NCI-H524 (cell line): ENCODE measurements around the gene FBXO8.

ENCODE experiments used
- DNase-seq, 2 experiments: peaks; one replicate each; lab custom pipeline; 2025; lab: John Stamatoyannopoulos, UW

Gene FBXO8

GRCh38 chr4:174248407-174248806 is 35.1 kb downstream of the FBXO8 start:
- peak in 1 of 2 experiments; percentile 11 for DNase-seq

DNA sequence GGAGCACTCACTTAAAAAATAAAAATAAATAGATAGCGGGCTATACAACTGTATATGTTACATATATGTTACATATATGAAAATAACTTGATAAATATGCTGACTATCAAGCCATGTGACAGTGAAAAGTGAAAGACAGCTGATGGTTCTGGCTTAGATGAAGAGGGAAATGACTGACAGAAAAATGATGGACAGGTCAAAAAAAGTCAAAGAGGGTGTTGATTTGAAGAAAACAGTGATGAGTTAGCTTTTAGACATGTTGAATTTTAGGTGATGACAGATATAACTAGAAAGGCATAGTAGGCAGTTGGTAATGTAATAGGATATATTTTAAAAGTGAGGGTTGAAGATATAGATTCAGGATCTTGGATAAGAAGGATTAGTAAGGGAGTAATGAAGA is 37.8 kb downstream of the FBXO8 start:
- DNase-seq: no peak

DNA sequence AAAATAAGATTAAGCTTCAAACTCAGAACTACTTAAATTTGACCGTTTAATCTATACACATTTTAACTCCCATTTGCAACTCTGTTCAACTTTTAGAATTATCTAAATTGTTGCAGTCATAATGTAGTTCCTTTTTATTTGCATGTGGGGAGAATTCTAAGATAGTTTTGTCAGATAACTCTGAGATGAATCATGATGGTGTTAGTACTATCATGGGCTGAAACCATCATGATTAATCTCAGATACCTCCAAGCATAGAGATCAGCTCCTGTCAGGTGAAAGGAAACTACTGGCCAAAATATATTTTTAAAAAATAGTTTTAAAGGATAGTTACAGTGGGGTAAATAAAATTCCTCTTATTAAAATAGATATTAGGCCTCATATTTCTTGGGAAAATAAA is 39.0 kb downstream of the FBXO8 start:
- no peak for DNase-seq

- no peak for DNase-seq
Observed at GRCh38 chr4:174241162-174241561, 42.3 kb downstream of the FBXO8 start.

DNA sequence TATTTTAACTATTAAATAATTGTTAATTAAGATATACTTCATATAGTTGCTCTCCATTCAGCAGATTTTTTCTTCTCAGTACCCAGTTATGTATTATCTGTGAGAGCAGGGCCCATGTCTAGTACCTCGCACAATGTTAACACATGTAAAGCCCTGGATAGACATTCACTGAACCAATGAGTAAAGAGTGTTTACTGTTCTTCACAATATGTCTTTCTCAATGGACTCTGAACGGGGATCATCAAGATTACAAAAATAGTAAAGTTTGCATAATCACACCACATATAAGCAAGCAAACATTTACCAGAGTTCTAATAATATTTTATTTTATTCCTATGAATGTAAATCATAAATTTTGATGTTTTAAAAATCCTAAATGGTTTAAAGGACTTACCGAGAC is 47.1 kb downstream of the FBXO8 start:
- DNase-seq: no peak

DNA sequence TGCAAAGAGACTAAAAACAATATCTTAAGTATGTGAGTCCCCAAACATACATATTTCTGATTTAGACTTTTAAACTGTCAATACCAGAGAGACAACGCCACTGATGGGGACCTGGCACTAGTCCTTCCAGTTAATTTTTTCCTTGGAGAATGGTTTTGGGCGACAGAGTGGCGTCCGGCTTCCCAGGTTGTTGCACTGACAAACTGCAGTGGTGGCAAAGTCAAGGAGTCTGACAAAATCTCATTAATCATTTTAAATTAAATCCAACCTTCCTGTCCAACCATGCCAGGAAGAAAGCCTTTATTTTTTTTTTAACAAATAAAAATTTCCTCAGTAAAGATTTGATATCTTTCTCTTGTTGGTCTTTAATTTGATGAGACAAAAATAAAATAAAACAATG is 52.8 kb downstream of the FBXO8 start:
- DNase-seq: no peak

- no peak for DNase-seq
Observed at GRCh38 chr4:174230148-174230547, 53.3 kb downstream of the FBXO8 start.

DNA sequence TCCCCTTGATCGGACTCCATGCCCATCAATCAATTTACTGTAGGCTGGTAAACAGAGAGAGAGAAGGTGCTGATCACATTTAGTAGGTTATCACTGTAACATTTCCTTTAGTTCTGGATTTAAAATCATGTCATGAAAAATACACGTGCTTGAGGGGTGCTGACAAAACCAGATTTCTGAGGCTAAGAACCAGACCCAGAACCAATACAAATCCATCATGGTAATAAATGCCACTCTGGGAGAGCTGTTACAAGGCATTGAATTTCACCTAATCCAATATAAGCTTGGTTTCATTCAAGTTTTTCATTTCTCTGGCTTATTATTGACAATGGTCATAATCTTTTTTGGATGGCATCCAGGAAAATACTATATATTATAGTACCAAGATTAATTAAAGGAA is 54.5 kb downstream of the FBXO8 start:
- DNase-seq: peak; percentile 5 to 41

GRCh38 chr4:174225349-174226049 is 58.0 kb downstream of the FBXO8 start:
- DNase-seq: no peak

DNA sequence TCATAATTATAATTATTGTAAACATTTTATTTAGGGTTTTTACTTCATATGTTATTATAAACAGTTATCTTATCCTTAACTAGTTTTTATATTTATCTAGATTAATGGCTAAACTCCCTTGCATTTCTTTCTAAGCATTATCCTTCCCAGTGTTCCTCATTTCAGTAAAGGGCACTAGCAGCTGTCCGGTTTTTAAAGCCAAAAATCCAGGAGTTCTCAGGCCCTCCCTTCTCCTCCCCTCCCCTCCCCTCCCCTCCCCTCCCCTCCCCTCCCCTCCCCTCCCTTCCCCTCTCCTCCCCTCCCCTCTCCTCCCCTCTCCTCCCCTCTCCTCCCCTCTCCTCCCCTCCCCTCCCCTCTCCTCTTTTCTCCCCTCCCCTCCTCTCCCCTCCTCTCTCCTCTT is 58.9 kb downstream of the FBXO8 start:
- DNase-seq: no peak

- peak in 1 of 2 experiments; percentile 12 for DNase-seq
Observed at GRCh38 chr4:174222266-174222872, 61.1 kb downstream of the FBXO8 start.

DNA sequence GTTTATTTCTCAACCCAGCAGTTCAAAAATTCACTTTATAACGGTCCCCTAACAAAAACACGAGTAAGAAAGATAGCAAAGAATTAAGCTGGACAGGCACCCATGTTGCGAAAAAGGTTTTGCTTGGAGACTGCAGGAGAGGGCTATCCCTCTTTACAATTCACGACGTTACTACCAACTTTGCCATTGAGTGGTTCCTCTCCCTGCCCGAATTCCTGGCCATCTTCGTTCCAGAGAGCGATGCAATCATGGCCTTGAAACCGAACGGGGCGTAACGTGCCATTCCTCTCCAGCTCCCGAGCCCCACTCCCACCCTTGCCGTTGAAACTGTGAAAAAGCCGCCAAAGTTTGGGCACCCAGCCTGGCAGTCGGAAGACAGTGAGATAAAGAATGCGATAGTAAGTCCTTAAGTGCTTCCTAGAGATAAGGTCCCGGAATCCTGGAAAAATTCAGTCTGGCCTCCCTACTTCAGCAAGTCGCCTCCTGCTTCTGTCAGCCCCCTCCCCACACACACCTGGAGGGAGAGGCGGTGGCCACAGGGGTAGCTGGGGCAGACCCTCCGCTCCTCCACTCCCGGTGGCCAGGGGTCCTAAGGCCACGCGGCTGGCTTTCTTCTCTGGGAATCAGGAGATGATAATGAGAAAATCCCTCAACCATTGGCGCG is 65.2 kb downstream of the FBXO8 start:
- DNase-seq: no peak

DNA sequence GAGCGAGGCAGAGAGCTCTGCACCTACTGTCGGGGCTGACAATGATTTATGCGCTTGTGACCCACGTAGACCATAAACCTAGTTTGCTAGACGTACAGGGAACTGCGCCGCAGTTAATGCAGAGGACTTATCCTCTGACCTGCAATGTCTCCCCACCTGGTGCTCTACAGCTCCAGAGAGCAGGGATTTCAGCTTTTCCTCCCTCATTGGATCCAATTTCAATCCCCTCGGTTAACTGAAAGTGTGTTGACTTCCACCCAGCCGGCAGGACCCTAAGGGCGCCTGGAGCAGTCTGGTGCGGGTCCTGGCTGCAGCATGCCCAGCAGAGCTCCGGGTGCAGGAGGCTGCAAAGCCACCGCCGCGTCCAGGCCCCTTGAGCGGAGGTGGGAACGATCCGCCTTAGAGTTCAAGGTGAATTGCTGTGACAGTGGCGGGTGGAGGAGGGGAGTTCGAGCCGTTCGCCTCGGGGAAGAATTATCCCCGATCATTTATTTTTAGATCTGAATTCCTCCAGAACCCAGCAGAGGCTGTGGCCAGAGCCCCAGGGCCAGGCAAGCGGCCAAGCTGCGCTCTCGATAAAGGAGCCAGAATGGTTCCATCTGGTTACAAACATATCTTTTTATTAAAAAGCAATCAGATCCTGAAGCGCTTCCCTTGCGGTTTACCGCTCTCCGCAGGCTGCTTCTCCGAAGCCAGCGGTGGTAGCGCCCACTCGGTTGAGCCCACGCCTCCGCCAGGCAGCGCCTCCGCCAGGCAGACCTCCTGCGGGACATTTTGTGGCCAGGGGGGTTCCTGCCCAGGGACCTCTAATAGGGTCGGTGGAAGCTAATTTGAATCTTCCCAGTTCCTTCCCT is 66.0 kb downstream of the FBXO8 start:
- no peak for DNase-seq

DNA sequence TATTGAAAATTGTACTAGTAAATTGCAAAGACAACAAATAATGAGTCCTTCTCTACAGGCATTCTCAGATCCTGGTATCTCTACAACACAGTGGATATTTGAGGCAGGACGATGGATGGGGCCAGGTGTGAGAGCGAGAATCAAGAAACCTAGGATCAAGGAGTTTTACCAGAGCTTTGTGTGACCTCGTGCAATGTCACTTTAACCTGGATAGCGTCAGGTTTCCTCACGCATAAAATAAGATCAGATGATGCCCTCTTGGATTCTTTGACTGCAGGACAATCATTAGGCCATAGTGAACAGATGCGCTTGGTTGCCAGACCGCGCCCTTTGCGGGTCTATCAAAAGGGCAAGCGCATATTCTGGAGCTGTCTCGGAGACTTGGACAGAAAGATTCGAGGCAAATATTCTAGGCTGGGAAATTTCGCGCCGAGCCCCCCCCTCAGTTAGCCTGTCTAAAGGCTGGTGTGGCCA is 66.6 kb downstream of the FBXO8 start:
- DNase-seq: no peak

DNA sequence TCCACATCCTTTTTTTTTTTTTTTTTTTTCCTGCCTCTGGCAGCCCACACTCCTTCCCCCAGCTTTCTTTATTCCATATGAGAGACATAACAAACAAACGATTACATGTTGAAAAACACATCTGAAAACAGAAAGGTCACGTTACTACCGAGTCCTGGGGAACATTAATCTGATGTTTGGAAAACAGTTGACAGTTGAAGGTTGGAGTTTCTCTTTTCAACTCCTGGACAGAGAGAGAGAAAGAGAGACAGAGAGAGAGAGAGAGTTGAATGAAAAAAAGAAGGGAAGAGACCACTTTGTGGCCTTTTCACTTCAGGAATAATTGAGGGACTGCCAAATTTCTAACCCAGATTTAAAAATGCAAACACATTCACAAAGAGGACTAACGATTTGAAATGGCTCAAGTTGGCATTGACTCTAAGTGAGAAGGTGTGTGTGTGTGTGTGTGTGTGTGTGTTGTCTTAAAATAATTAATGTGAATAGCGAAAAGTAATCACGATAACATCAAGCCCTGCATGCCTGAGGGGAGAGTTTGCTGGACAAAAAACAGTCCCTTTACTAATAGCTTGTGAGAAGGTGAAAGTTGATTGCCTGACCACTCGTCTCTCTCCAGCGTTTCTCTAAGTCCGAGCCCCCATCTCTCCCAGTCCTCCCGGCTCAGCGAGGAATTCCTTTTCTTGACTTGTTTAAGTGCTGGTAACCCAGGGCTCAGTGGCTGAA is 67.3 kb downstream of the FBXO8 start:
- no peak for DNase-seq

DNA sequence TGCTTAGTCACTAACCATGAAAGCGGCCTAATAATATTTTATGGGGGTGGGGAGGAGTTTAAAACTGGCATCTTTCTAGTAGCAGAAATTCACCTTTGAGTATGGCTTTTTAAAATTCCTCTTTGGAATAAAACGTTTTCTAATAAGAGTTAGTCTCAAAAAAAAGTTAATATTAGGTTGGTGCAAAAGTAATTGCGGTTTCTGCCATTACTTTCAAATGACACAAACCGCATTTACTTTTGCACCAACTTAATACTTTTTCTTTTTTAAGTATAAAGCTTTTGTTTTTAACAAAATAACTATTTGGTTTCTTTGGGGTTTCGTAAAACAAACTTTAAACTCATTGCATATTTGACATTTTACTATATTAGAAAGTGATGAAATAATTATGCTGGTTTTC is 68.4 kb downstream of the FBXO8 start:
- no peak for DNase-seq

DNA sequence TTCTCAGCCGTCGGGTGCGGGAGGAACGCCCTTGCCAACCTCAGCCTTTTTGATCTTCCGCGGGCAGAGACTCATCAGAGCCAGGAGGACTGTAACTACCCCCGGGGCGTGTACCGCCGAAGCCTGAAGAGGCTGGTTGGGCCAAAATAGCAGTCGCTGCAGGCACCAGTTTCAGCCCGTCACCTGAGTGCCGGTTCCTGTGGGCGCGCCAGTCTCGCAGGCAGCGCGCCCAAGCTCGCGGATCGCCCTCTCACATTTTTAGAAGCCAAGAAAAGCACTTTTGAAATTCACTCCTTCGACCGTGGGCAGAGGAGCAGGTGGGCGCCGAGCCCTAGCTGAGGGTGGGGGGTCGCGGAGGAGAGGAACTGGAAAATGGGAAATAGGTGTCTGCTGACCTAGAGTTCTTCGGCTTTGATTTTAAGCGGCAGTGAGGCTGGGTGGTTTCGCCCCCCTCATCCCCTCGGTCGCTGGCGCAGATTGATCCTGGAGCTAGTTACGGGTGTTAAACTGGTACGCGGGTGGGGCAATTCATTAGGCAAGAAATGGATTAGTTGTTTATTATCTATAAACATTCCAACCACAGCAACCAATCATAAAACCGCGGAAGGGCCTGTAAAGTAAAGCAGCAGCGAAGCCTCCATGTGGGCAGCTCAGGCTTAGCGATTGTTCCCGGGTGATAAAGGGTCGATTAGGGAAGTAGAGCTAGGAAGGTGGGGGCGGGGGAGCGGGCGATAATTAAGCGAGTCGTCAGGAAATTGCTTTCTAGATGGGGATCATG is 69.2 kb downstream of the FBXO8 start:
- peak in 1 of 2 experiments; percentile 13 for DNase-seq

GRCh38 chr4:174213731-174214100 is 69.8 kb downstream of the FBXO8 start:
- no peak for DNase-seq

DNA sequence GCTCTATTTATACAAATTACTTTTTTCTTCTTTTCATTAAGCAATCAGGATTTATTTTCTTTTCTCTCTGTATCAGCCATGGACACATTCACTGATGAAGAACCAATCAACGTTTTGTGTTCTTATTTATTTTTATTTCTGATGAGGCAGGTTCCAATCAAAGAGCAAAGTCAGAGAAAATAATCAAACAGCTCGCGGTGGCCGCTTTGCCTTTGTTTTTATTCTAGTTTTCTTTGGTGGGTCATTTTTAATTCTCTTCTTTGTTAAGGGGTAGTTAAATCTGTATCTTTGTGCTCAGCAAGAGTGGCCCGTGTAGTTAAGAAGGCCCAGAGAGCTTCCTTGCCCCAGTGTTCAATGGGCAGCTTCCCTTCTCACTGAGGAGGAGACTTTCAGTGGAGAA is 71.4 kb downstream of the FBXO8 start:
- no peak for DNase-seq

DNA sequence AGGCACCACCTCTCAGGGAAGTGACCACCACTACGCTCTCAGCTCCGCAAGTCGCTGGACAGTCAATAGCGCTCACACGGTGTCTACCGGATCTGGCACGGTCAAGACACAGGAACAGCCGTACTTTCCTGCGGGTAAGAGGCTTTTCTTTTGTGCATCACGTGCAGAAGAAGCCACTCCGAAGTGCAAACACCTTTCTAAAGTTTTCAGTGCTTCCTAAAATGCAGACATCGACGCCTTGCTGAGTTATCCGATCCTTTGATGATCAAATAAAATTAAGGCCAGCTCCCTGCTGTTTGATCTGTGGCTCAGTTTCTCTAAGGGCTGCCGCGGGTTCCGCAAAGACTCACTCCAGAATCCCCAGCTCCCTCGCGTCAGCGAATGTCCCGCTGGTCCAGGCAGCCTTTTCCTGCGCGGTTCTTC is 71.8 kb downstream of the FBXO8 start:
- DNase-seq: no peak

GRCh38 chr4:174210952-174211490 is 72.4 kb downstream of the FBXO8 start:
- DNase-seq: no peak
